CD4-positive, alpha-beta T cell treated with Interleukin-4 for 4 hours (primary cell): ENCODE measurements around the gene HYCC1.

Experiments
- DNase-seq: peaks from one replicate; pipeline ENCODE4 v3.0.0-alpha.2; 2020

The HYCC1 gene

GRCh38 chr7:23016345-23017253 lies 2.7 kb upstream of the HYCC1 start:
- DNase-seq, result no peak

GRCh38 chr7:23014681-23015080 lies 751 bp upstream of the HYCC1 start:
- no peak for DNase-seq

- no peak for DNase-seq
These were observed 819 bp downstream of the HYCC1 start for GRCh38 chr7:23012908-23013714.

- DNase-seq, result no peak
These were observed 1.7 kb downstream of the HYCC1 start for GRCh38 chr7:23012186-23012585.

- DNase-seq, result no peak
These were observed 2.6 kb downstream of the HYCC1 start for GRCh38 chr7:23011222-23011924.

- DNase-seq, result no peak
These were observed 4.6 kb downstream of the HYCC1 start for GRCh38 chr7:23009303-23009702.

GRCh38 chr7:23004247-23004520 lies 9.7 kb downstream of the HYCC1 start:
- no peak for DNase-seq

GRCh38 chr7:23003505-23004246 lies 10.3 kb downstream of the HYCC1 start:
- DNase-seq, result no peak

GRCh38 chr7:23002698-23003097 lies 11.2 kb downstream of the HYCC1 start:
- DNase-seq, result no peak

- no peak for DNase-seq
These were observed 12.3 kb downstream of the HYCC1 start for GRCh38 chr7:23001610-23002009.

- no peak for DNase-seq
These were observed 13.2 kb downstream of the HYCC1 start for GRCh38 chr7:23000597-23001360.

- DNase-seq, result no peak
These were observed 15.4 kb downstream of the HYCC1 start for GRCh38 chr7:22998519-22998896.

GRCh38 chr7:22997871-22998518 lies 15.9 kb downstream of the HYCC1 start:
- no peak for DNase-seq

GRCh38 chr7:22996470-22996869 lies 17.5 kb downstream of the HYCC1 start:
- DNase-seq, result no peak

GRCh38 chr7:22995011-22995410 lies 18.9 kb downstream of the HYCC1 start:
- DNase-seq, result no peak

GRCh38 chr7:22992874-22993840 lies 20.8 kb downstream of the HYCC1 start:
- no peak for DNase-seq

GRCh38 chr7:22990588-22990949 lies 23.4 kb downstream of the HYCC1 start:
- DNase-seq, result no peak

- no peak for DNase-seq
These were observed 24.0 kb downstream of the HYCC1 start for GRCh38 chr7:22989643-22990587.

- DNase-seq, result no peak
These were observed 28.5 kb downstream of the HYCC1 start for GRCh38 chr7:22985436-22985835.
